GM18507 (cell line): ENCODE results near the gene KAT2B.

Experiments used
- DNase-seq: peaks from one replicate; pipeline ENCODE4 v3.0.0; 2011; ENCODE audit warnings: low read depth; ENCODE audit not compliant: insufficient read length; ENCODE audit errors: extremely low spot score
- FAIRE-seq: peaks from 2 replicates; lab custom pipeline; 2011; peaks lifted over from hg19 to GRCh38; lab: Jason Lieb, UNC

KAT2B gene

GRCh38 chr3:20060974-20061685 is 20.9 kb downstream of the KAT2B start:
- FAIRE-seq (peak; percentile 92), DNase-seq (no peak)

GRCh38 chr3:20062996-20063395 is 22.8 kb downstream of the KAT2B start:
- FAIRE-seq (no peak), DNase-seq (no peak)

GRCh38 chr3:20064387-20064786 is 24.1 kb downstream of the KAT2B start:
- DNase-seq (no peak), FAIRE-seq (no peak)

GRCh38 chr3:20064796-20065564 is 24.7 kb downstream of the KAT2B start:
- FAIRE-seq (no peak), DNase-seq (no peak)

- DNase-seq (no peak), FAIRE-seq (no peak)
Measured at GRCh38 chr3:20066079-20066478, 25.8 kb downstream of the KAT2B start.

GRCh38 chr3:20066850-20067617 is 26.8 kb downstream of the KAT2B start:
- DNase-seq, result no peak
- no peak for FAIRE-seq

GRCh38 chr3:20068512-20069177 is 28.4 kb downstream of the KAT2B start:
- FAIRE-seq (no peak), DNase-seq (no peak)

- no peak for DNase-seq
- FAIRE-seq, result no peak
Measured at GRCh38 chr3:20069178-20069532, 28.9 kb downstream of the KAT2B start.

- DNase-seq (no peak), FAIRE-seq (no peak)
Measured at GRCh38 chr3:20071175-20071574, 30.9 kb downstream of the KAT2B start.

GRCh38 chr3:20072422-20072821 is 32.2 kb downstream of the KAT2B start:
- no peak for FAIRE-seq

GRCh38 chr3:20073068-20073467 is 32.8 kb downstream of the KAT2B start:
- no peak for FAIRE-seq
- no peak for DNase-seq

More at GRCh38 chr3:20072422-20072821, 32.2 kb downstream of the KAT2B start:
- DNase-seq, result no peak

GRCh38 chr3:20073683-20074082 is 33.4 kb downstream of the KAT2B start:
- FAIRE-seq (no peak), DNase-seq (no peak)

GRCh38 chr3:20074226-20075063 is 34.2 kb downstream of the KAT2B start:
- FAIRE-seq, result no peak
- no peak for DNase-seq

- FAIRE-seq, result no peak
- DNase-seq, result no peak
Measured at GRCh38 chr3:20075197-20075596, 35.0 kb downstream of the KAT2B start.

GRCh38 chr3:20076296-20076997 is 36.2 kb downstream of the KAT2B start:
- no peak for FAIRE-seq
- DNase-seq, result no peak

GRCh38 chr3:20077068-20077467 is 36.8 kb downstream of the KAT2B start:
- FAIRE-seq (no peak), DNase-seq (no peak)

- FAIRE-seq, result no peak
Measured at GRCh38 chr3:20078194-20078714, 38.0 kb downstream of the KAT2B start.

GRCh38 chr3:20079621-20080020 is 39.4 kb downstream of the KAT2B start:
- DNase-seq, result no peak
- no peak for FAIRE-seq

More at GRCh38 chr3:20078194-20078714, 38.0 kb downstream of the KAT2B start:
- no peak for DNase-seq
